ENCODE data around the gene MCHR1.

The MCHR1 gene

GRCh38 chr22:40727070-40727963, 48.0 kb downstream of the MCHR1 start:
- DNase-seq (ENCODE audit: low spot score), result no peak

GRCh38 chr22:40727964-40728615, 48.8 kb downstream of the MCHR1 start:
- no peak for DNase-seq (ENCODE audit: low spot score)

- no peak for DNase-seq (ENCODE audit: low spot score)
Measured at GRCh38 chr22:40728731-40729189, 49.5 kb downstream of the MCHR1 start.

- DNase-seq (ENCODE audit: low spot score), result no peak
Measured at GRCh38 chr22:40729284-40729683, 50.0 kb downstream of the MCHR1 start.

Data from NAMALWA (cell line).